Embryonic facial prominence (tissue), 1 donor: ENCODE measurements around the gene PKIG.

ENCODE experiments used
- DNase-seq: peaks from one replicate; pipeline ENCODE4 v3.0.0-alpha.2; 2016; ENCODE audit errors: extremely low spot score

PKIG gene

DNA sequence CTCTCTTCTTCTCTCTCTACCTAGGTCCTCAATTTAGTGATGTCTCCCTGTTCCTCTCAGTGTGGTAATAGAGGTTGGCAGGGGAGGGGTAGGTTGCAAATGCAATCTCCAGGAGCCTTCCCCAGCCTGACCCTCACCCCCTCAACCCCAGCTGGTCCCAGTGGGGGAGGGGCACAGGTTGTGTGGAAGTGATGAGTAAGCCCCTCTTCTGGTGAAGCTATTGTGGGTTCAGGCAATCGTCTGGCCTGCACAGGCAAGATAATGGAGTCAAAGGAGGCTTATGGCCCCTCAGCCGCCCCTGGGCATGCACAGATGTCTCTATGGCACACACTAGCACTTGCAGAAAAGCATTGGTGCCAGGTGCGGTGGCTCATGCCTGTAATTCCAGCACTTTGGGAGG is 79.9 kb downstream of the PKIG start:
- DNase-seq = no peak

- no peak for DNase-seq
These were observed 81.8 kb downstream of the PKIG start for GRCh38 chr20:44664131-44664530.

GRCh38 chr20:44666066-44666465 is 83.7 kb downstream of the PKIG start:
- no peak for DNase-seq
